K562 (cell line): ENCODE results near the gene MYPN. TPM values are rescaled to one million over a fixed set of nuclear protein-coding genes. Genes with fewer than 3 reads are reported as not detected.
A peak's percentile ranks its signal among the peaks of the same experiment; 100 is the strongest.

ENCODE experiments used
- DNMT1 ChIP-seq: fragments of 450-650 bp; IDR thresholded peaks from 2 replicates; pipeline ENCODE4 v1.6.1; 2016; ENCODE audit warnings: antibody characterized with exemption, mild to moderate bottlenecking
- GATA2 ChIP-seq: sonication (generic); formaldehyde crosslinking; IDR thresholded peaks from 2 replicates; pipeline ENCODE4 v1.4.0; 2020; ENCODE audit warnings: mild to moderate bottlenecking, missing genetic modification reagents
- MLX ChIP-seq, 2 experiments: fragments of 450-650 bp in 1 of 2; sonication (generic) in 1 of 2; formaldehyde crosslinking; conservative IDR thresholded peaks; 2 replicates each; pipeline versions ENCODE4 v1.4.0 to v1.8.1; 2020 to 2022; ENCODE audit warnings: mild to moderate bottlenecking in 1 of 2, missing genetic modification reagents in 1 of 2
- MTA2 ChIP-seq: fragments of 450-650 bp; IDR thresholded peaks from 2 replicates; pipeline ENCODE4 v1.6.1; 2016; ENCODE audit warnings: low read depth
- NCOA2 ChIP-seq, 2 experiments: fragments of 450-650 bp; IDR thresholded peaks; 2 replicates each; pipeline ENCODE4 v1.6.1; 2018; ENCODE audit warnings: mild to moderate bottlenecking in 2 of 2, moderate library complexity in 1 of 2; ENCODE audit not compliant: partially characterized antibody in 2 of 2
- OTX1 ChIP-seq: fragments of 450-650 bp; formaldehyde crosslinking; IDR thresholded peaks from 2 replicates; pipeline ENCODE4 v1.4.0; 2022; ENCODE audit warnings: mild to moderate bottlenecking
- SIX5 ChIP-seq, 2 experiments: IDR thresholded peaks; 2 replicates each; pipeline ENCODE4 v1.6.1; 2011; ENCODE audit warnings: low read length in 2 of 2, borderline replicate concordance in 1 of 2, low read depth in 1 of 2, mild to moderate bottlenecking in 1 of 2, moderate library complexity in 1 of 2; ENCODE audit not compliant: insufficient read depth in 1 of 2
- ZBTB26 ChIP-seq: fragments of 450-650 bp; formaldehyde crosslinking; IDR thresholded peaks from 2 replicates; pipeline ENCODE4 v1.4.0; 2022; ENCODE audit warnings: missing genetic modification characterization
- ZBTB33 ChIP-seq: sonication (generic); formaldehyde crosslinking; IDR thresholded peaks from 2 replicates; pipeline ENCODE4 v1.8.1; 2023; ENCODE audit warnings: mild to moderate bottlenecking, missing genetic modification reagents
- ZNF143 ChIP-seq: sonication (generic); formaldehyde crosslinking; IDR thresholded peaks from 2 replicates; pipeline ENCODE4 v1.9.0; 2022; ENCODE audit warnings: mild to moderate bottlenecking, missing genetic modification reagents
- ZNF584 ChIP-seq: fragments of 200-800 bp; sonication (Bioruptor generic); IDR thresholded peaks from 2 replicates; pipeline ENCODE4 v1.6.1; 2016; ENCODE audit warnings: low read depth, mild to moderate bottlenecking, missing genetic modification characterization, missing compliant biosample characterization
- ZNF644 ChIP-seq: fragments of 200-800 bp; sonication (Bioruptor generic); IDR thresholded peaks from 2 replicates; pipeline ENCODE4 v1.6.1; 2016; ENCODE audit warnings: low read depth, missing genetic modification characterization, missing compliant biosample characterization
- polyA plus RNA-seq, 8 experiments: library from polyadenylated mRNA; depleted of rRNA in 4 of 8; stranded (reverse) in 5 of 8; unstranded in 3 of 8; fragments of >200 nt; fragmentation: Nextera tagmentation in 2 of 8; fragmentation: Illumina TruSeq in 1 of 8; extraction: Ambion mirVana in 2 of 8; extraction: Trizol in 1 of 8; gene quantifications; 2 replicates each; pipeline versions ENCODE4 v1.2.1 to v1.2.3, GENCODE V29; 2011 to 2014; ENCODE audit warnings: inconsistent platforms in 1 of 8, missing spikeins in 1 of 8
- total RNA-seq, 7 experiments: library from RNA; depleted of rRNA in 6 of 7; stranded (reverse); fragments of >200 nt in 6 of 7; fragmentation: Illumina TruSeq in 2 of 7; extraction: Trizol in 2 of 7; gene quantifications; 2 replicates each; pipeline versions ENCODE4 v1.2.1 to v1.2.3, GENCODE V29; 2011 to 2021; ENCODE audit warnings: low replicate concordance in 1 of 7
- TF ChIP-seq, protein P1 (sequence below): fragments of 250-450 bp; sonication (Bioruptor Pico); IDR thresholded peaks from 2 replicates; pipeline ENCODE4 v1.6.1; 2021; ENCODE audit warnings: mild to moderate bottlenecking
- TF ChIP-seq, protein P2 (sequence below): sonication (generic); formaldehyde crosslinking; IDR thresholded peaks from 2 replicates; pipeline ENCODE4 v1.8.1; 2023; ENCODE audit warnings: mild to moderate bottlenecking, missing genetic modification reagents
- TF ChIP-seq, protein P3 (sequence below): fragments of 250-450 bp; sonication (Bioruptor Pico); IDR thresholded peaks from 2 replicates; pipeline ENCODE4 v1.5.0; 2021; ENCODE audit warnings: mild to moderate bottlenecking, moderate library complexity

Gene MYPN
- total and polyA plus RNA-seq, 9 of the 15 experiments (the other 6 are each of a cell fraction or from before 2014, with no cell fraction given), result not detected

DNA sequence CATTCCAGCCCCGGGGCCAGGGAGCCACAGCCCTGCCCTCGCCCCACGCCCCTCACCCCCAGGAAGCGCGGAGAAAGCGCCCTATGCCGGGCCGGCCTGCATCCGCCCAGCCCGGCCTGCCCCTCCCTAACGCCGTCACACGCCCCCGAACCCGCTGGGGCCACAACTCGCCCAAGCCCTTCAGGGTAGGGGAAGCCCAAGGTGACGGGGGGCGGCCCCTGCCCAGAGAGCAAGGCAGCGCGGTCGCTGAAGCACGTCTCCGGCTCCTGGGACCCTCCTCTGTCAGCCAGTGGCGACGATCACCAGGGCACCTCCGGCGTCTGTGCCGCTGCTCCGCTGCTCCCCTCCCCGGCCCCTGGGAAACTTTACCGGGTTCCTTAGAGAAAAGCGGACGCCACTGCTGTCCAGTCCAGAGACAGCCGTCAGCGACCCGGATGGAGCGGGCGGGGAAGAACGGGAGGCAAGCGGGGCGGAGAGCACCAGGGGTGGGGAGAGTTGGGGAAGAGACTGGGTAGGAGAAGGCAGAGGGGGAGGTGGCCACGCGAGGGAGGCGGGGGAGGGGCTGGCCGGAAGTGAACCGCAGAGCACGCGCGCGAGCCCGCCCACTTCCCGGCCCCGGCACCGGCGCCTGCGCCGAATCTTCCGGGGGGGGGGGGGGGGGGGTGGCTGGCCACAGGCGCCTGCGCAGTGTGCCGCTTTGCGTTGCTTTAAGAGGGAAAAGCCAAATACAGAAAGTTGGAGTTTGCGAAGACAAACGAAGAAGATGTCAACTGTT lies 34.3 kb upstream of the MYPN start, which contains the start of gene HERC4 (continued):
- TF ChIP-seq ZBTB33 (CRISPR knock-in tag) (no peak), SIX5 (IDR thresholded peaks at IDR 0.05; ENCODE audit: borderline replicate concordance in 1 of 2, insufficient read depth in 1 of 2, low read depth in 1 of 2, low read length in 2 of 2) (no peak), GATA2 (CRISPR knock-in tag) (no peak), MLX (CRISPR knock-in tag; conservative IDR thresholded peaks at IDR 0.05) (0 out of 4 replicates have a peak, but pooled peaks of 1 of the 2 experiments have one; percentile 59), NCOA2 (IDR thresholded peaks at IDR 0.05; ENCODE audit: partially characterized antibody in 2 of 2) (no peak), ZBTB26 (CRISPR knock-in tag) (no peak), OTX1 (CRISPR knock-in tag) (no peak), ZNF143 (CRISPR knock-in tag) (no peak), ZNF584 (no peak; the same call in 1 of the 2 replicates), MTA2 (no peak), DNMT1 (no peak), ZNF644 (no peak)
- TF ChIP-seq, protein P1, sequence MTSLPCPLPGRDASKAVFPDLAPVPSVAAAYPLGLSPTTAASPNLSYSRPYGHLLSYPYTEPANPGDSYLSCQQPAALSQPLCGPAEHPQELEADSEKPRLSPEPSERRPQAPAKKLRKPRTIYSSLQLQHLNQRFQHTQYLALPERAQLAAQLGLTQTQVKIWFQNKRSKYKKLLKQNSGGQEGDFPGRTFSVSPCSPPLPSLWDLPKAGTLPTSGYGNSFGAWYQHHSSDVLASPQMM, result no peak
- TF ChIP-seq, protein P2, sequence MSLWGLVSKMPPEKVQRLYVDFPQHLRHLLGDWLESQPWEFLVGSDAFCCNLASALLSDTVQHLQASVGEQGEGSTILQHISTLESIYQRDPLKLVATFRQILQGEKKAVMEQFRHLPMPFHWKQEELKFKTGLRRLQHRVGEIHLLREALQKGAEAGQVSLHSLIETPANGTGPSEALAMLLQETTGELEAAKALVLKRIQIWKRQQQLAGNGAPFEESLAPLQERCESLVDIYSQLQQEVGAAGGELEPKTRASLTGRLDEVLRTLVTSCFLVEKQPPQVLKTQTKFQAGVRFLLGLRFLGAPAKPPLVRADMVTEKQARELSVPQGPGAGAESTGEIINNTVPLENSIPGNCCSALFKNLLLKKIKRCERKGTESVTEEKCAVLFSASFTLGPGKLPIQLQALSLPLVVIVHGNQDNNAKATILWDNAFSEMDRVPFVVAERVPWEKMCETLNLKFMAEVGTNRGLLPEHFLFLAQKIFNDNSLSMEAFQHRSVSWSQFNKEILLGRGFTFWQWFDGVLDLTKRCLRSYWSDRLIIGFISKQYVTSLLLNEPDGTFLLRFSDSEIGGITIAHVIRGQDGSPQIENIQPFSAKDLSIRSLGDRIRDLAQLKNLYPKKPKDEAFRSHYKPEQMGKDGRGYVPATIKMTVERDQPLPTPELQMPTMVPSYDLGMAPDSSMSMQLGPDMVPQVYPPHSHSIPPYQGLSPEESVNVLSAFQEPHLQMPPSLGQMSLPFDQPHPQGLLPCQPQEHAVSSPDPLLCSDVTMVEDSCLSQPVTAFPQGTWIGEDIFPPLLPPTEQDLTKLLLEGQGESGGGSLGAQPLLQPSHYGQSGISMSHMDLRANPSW, result no peak
- TF ChIP-seq, protein P3, sequence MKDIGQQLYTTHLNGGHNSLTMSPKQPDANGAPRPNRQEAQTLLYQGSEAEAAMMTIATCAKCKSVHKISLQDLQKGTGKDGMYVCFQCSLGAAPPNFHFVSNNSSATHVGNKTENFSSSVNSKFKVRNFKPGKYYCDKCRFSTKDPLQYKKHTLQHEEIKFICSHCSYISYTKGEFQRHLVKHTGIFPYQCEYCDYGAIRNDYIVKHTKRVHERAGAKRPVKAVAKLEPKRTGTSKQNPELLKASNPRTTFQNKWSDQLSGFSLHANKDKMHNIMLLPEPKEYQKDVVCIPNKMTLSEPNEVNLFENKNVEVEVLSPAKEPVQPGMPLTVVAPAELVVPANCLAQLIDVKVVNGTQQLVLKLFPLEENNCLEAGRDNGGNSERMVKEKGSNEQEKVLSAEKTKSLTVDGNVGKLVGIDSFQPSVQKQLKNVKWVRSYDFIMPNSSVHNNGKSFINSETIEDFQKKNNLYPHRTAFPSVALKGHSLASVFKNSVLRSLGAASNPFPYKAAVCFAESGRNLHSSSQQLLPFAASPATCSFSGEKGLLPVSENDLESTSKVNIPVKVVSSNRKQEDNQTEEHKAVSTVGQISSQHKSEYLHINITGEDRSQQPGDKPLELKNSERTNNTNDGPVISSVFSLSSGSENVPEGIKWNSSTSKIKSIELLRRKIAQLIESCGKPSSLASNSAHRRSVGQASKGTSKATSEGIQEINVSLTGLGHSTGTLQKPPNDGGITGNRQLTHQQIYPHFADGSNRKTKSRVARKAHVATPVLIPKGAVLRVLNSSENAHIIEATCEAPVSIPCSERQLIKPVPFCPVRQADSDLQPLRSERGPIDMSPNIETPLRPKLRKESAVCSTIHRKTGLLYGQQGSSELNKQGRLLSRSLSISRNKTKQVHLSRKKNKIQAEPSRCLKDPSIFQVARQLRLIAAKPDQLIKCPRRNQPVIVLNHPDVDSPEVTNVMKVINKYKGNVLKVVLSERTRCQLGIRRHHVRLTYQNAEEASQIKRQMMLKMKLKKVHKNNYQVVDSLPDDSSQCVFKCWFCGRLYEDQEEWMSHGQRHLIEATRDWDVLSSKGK (CRISPR knock-in tag), result no peak
